GM21390 (cell line): ENCODE measurements around the gene KIR3DL3.
"Not testable (repeated sequence)": the region's sequence is repeated elsewhere in the genome, so short reads cannot be mapped to it uniquely, and the experiment has no call there.

Experiments
- ATAC-seq: cut with Tn5 transposase; IDR thresholded peaks from one replicate; pipeline ENCODE4 v1.9.1; 2021; ENCODE audit not compliant: unreplicated experiment

The KIR3DL3 gene

GRCh38 chr19:54729416-54730188, 5.4 kb downstream of the KIR3DL3 start:
- no peak for ATAC-seq

GRCh38 chr19:54731191-54731590, 6.9 kb downstream of the KIR3DL3 start:
- ATAC-seq = no peak

GRCh38 chr19:54738306-54738705, 14.1 kb downstream of the KIR3DL3 start, which contains the start of gene KIR2DL3:
TSS of gene KIR2DL3 (plus strand) at chr19:54738513. CDS start at chr19:54738546, 33 bp downstream.
- ATAC-seq = not testable (repeated sequence)

GRCh38 chr19:54738715-54739114, 14.5 kb downstream of the KIR3DL3 start:
- no peak for ATAC-seq

GRCh38 chr19:54739587-54740497, 15.6 kb downstream of the KIR3DL3 start:
- no peak for ATAC-seq

- not testable (repeated sequence) for ATAC-seq
These were observed 17.7 kb downstream of the KIR3DL3 start for GRCh38 chr19:54741950-54742349.

GRCh38 chr19:54744080-54744479, 19.8 kb downstream of the KIR3DL3 start:
- not testable (repeated sequence) for ATAC-seq

GRCh38 chr19:54747614-54748322, 23.5 kb downstream of the KIR3DL3 start:
- ATAC-seq = not testable (repeated sequence)

- not testable (repeated sequence) for ATAC-seq
These were observed 26.0 kb downstream of the KIR3DL3 start for GRCh38 chr19:54750276-54750675.

- ATAC-seq = not testable (repeated sequence)
These were observed 32.2 kb downstream of the KIR3DL3 start for GRCh38 chr19:54756204-54757110.

- ATAC-seq = not testable (repeated sequence)
These were observed 34.3 kb downstream of the KIR3DL3 start for GRCh38 chr19:54758577-54758976.

- not testable (repeated sequence) for ATAC-seq
These were observed 40.0 kb downstream of the KIR3DL3 start for GRCh38 chr19:54764219-54764618.

GRCh38 chr19:54766464-54766863, 42.2 kb downstream of the KIR3DL3 start:
- not testable (repeated sequence) for ATAC-seq

- not testable (repeated sequence) for ATAC-seq
These were observed 45.4 kb downstream of the KIR3DL3 start, which contains the start of gene KIR2DL1 for GRCh38 chr19:54769646-54770045. TSS of gene KIR2DL1 (plus strand) at chr19:54769793. CDS start at chr19:54769851, 58 bp downstream.

GRCh38 chr19:54770511-54770910, 46.3 kb downstream of the KIR3DL3 start:
- not testable (repeated sequence) for ATAC-seq

- not testable (repeated sequence) for ATAC-seq
These were observed 47.0 kb downstream of the KIR3DL3 start for GRCh38 chr19:54771018-54771960.

- ATAC-seq = not testable (repeated sequence)
These were observed 48.4 kb downstream of the KIR3DL3 start for GRCh38 chr19:54772666-54773065.

GRCh38 chr19:54775095-54775815, 51.0 kb downstream of the KIR3DL3 start:
- not testable (repeated sequence) for ATAC-seq
